Keratinocyte (primary cell): Measurements from ENCODE around the gene IFT52.

Experiments used
- EZH2 ChIP-seq: IDR thresholded peaks from one replicate; pipeline ENCODE4 v1.6.1; 2012; ENCODE audit warnings: inconsistent platforms, mild to moderate bottlenecking, low read length, moderate library complexity
- TF ChIP-seq, protein P1 (sequence below), 3 experiments: IDR thresholded peaks in 1 of 3; conservative IDR thresholded peaks in 1 of 3; optimal IDR thresholded peaks in 1 of 3; 2 replicates in 2 of 3; 3 replicates in 1 of 3; pipeline versions ENCODE3 to v1.5.1; 2011; ENCODE audit warnings: low read length in 3 of 3, mild to moderate bottlenecking in 3 of 3, moderate library complexity in 2 of 3, control low read depth in 1 of 3, inconsistent platforms in 1 of 3; ENCODE audit not compliant: insufficient read depth in 2 of 3; ENCODE audit errors: extremely low read depth in 1 of 3

DNA sequence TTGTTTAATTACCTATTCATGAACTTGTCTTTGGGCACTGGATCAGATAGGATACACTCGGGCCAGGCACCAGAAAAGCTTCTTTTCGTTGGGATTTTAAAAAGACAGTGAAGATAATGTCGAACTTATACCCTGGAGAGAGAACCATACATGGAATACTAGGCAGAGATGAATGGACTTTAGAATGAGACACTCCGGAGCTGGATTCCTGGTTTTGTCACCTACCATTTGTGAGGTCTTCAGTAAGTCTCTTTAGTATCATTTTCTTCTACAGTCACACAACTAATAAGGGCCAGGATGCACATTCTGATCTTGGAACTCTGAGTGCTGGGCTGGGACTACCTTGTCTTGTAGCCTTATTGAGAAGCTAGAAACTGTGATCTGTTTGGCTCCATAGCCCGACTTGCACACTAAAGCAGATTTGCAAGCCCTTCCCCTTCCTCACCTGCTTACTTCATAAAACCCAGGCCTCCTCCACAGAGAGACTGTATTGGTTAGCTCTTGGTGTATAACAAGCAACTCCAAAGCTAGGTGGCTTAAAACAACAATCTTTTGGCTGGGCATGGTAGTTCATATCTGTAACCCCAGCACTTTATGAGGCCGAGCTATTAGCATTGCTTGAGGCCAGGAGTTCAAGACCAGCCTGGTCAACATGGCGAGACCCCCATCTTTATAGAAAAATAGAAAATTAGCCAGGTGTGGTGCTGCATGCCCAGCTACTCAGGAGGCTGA is 7.4 kb upstream of the IFT52 start:
- TF ChIP-seq, protein P1, sequence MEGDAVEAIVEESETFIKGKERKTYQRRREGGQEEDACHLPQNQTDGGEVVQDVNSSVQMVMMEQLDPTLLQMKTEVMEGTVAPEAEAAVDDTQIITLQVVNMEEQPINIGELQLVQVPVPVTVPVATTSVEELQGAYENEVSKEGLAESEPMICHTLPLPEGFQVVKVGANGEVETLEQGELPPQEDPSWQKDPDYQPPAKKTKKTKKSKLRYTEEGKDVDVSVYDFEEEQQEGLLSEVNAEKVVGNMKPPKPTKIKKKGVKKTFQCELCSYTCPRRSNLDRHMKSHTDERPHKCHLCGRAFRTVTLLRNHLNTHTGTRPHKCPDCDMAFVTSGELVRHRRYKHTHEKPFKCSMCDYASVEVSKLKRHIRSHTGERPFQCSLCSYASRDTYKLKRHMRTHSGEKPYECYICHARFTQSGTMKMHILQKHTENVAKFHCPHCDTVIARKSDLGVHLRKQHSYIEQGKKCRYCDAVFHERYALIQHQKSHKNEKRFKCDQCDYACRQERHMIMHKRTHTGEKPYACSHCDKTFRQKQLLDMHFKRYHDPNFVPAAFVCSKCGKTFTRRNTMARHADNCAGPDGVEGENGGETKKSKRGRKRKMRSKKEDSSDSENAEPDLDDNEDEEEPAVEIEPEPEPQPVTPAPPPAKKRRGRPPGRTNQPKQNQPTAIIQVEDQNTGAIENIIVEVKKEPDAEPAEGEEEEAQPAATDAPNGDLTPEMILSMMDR (optimal IDR thresholded peaks at IDR 0.05 in 1 of 3, IDR thresholded peaks at IDR 0.05 in 1 of 3, conservative IDR thresholded peaks at IDR 0.05 in 1 of 3; ENCODE audit: extremely low read depth in 1 of 3, insufficient read depth in 2 of 3, low read length in 3 of 3), result no peak
- no peak for TF ChIP-seq EZH2
